Coronary artery (tissue), 2 donors: Measurements from ENCODE around the gene FASLG.

Experiments
- DNase-seq: peaks from one replicate; pipeline ENCODE4 v3.0.0-alpha.2; 2017; ENCODE audit warnings: low spot score
- H3K27ac ChIP-seq, 2 donors: fragments of 200-600 bp; sonication (generic); one replicate each; pipeline ENCODE4 v1.5.1; 2016 to 2019
- H3K4me3 ChIP-seq: fragments of 200-600 bp; sonication (generic); 2 replicates; pipeline ENCODE4 v1.5.1; 2016; ENCODE audit warnings: mild to moderate bottlenecking, moderate library complexity
- TF ChIP-seq, protein P1 (sequence below): fragments of 200-600 bp; sonication (generic); IDR thresholded peaks from one replicate; pipeline ENCODE4 v1.5.1; 2019; ENCODE audit warnings: antibody characterized with exemption

Gene FASLG

DNA sequence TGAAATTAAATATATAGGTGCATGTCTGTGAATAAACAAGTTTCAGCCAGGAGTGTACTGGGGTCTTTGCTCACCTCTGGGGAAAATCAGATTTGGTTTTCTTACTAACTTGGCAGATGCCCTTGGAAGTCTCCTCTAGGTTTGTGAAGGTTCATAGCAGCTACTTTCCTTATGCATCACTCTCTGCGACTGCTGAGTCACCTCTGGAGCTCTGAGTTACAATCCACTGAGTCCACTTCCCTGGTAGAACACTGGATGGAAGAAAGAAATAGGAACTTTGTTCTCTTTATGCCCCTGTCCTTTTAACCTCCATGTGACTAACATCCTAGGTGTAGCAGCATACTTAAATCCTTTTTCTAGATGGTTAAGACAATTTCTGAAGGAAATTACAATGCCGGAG lies 4.4 kb upstream of the FASLG start:
- Histone ChIP-seq H3K4me3 (no peak overlapping the region), H3K27ac (no peak overlapping the region)
- TF ChIP-seq, protein P1, sequence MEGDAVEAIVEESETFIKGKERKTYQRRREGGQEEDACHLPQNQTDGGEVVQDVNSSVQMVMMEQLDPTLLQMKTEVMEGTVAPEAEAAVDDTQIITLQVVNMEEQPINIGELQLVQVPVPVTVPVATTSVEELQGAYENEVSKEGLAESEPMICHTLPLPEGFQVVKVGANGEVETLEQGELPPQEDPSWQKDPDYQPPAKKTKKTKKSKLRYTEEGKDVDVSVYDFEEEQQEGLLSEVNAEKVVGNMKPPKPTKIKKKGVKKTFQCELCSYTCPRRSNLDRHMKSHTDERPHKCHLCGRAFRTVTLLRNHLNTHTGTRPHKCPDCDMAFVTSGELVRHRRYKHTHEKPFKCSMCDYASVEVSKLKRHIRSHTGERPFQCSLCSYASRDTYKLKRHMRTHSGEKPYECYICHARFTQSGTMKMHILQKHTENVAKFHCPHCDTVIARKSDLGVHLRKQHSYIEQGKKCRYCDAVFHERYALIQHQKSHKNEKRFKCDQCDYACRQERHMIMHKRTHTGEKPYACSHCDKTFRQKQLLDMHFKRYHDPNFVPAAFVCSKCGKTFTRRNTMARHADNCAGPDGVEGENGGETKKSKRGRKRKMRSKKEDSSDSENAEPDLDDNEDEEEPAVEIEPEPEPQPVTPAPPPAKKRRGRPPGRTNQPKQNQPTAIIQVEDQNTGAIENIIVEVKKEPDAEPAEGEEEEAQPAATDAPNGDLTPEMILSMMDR = no peak
- no peak for DNase-seq

DNA sequence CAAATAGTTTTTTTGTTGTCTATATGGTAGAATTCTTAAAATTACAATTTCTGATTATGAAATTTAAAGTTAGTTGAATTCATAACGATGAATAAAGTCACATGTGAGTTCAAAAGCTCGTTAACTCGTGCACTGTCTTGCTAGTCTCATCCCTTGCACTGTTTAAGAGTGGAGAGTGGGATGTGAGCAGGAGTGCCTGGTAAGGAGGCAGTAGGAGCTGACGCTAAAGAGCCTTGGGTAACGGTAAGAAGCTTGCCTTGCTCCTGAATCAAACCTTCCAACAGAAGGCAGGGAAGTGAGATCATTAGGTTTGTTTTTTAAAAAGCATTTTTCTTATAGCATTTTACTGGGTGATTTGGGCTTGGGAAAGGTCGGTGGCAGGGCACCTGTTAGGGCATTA lies 2.3 kb upstream of the FASLG start:
- TF ChIP-seq, protein P1 = no peak
- DNase-seq = no peak
- Histone ChIP-seq H3K4me3 (no peak overlapping the region), H3K27ac (no peak overlapping the region)

DNA sequence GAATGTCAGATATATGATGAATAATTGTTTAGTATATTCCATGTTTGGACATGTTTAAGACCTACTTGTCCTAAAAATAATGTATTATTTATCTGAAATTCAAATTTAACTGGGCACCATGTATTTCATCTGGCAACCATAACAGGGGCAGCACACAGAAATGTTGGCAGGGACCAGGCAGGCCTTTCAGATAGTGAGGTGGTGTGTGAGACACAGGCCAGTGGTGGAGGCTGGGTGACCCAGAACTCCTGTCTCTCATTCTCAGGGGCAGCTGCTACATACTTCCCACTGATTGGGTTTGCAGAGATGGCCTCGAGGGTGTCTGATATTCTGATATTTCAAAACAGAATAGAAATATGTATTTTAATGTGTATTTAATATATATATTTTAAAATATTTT lies 1.3 kb upstream of the FASLG start:
- no peak overlapping the region for H3K4me3 ChIP-seq
- no peak for DNase-seq
- no peak overlapping the region for H3K27ac ChIP-seq
- TF ChIP-seq, protein P1 = no peak

DNA sequence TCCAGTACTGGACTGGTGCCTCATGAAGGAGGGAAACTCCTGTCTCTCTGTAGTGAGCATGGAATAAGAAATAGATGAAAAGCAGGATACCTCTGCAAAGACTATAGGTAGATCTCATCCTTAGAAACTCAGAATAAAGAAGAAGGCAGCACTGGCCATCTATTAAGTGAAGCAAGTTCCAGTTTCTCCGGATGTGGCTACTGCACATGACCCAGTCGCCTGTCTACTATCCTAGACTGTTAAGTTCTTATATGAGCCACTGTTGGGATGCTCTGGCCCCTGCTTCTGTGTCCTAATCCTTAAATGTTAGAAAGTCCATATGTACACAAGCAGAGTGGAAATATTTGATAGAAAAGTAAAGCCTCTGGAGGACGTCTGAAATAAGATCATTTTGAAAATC lies 2.2 kb downstream of the FASLG start:
- Histone ChIP-seq H3K4me3 (no peak overlapping the region), H3K27ac (no peak overlapping the region)
- TF ChIP-seq, protein P1 = no peak
- no peak for DNase-seq

DNA sequence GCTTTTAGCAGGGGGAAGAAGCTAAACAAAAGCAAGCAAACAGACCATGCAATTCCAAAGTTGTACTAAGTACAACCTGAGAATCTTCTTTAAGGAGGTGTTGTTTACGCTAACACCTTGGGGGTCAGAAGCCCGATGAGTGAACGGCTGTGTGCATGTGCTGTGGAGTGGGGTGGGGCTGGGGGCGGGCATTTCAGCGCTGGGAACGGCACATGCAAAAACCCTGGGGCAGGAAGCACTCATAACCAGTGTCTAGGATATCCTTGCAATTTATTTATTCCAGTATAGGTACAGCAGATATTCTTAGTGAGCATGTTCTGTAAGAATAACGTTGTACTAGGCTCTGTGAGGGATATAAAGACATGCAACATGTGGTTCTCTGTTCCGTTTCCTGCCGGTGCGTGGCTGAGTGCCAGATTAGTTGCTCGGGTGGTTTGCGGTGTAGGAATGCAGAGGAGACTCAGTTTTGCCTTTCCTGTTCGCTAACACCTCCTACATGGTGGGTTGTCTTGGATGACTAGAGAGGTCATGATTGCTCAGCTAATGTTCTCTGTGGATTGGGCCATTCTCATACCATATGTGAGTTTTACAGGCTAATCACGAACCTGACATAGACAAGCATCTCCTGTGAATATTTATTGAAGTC lies 3.7 kb downstream of the FASLG start:
- H3K27ac ChIP-seq = no peak overlapping the region
- DNase-seq = no peak
- TF ChIP-seq, protein P1 = no peak
- H3K4me3 ChIP-seq = no peak overlapping the region

DNA sequence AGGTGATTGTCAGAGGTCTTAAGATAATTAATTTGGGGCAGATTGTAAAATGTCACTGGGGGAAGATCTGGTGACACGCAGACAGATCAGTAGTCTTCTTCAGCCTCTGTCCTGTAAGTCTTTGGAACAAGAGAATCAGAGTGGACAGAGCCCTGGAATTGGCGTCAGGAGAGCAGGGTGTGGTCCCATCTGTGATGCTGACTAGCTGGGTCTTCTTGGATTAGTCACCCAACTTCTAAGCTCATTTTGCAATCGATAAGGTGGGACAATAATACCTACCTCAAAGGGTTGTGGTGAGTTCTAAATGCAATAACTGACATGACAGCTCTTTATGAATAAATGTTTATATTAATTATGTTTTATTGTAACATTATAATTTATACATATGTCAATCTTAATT lies 4.8 kb downstream of the FASLG start:
- TF ChIP-seq, protein P1 = no peak
- Histone ChIP-seq H3K4me3 (no peak overlapping the region), H3K27ac (no peak overlapping the region)
- DNase-seq = no peak

DNA sequence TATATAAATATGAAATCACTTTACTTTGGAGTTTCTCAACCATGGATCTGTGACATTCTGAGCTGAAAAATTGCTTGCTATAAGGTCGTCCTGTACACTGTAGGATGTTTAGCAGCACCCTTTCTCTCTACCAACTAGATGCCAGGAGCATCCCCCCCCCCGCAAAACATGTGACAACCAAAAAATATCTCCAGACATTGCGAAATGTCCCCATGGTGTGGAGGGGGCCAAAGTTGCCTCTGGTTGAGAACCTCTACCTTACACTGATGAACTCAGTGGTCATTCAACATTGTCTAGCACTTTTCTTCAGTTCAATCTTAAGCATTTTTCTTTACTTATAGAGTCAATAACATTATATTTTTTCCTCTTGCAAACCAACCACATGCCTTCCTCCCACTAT lies 9.2 kb downstream of the FASLG start:
- no peak for DNase-seq
- H3K4me3 ChIP-seq = no peak overlapping the region
- H3K27ac ChIP-seq = no peak overlapping the region
- TF ChIP-seq, protein P1 = no peak
